Measurements from ENCODE around the gene CMTM4.
"Not testable (repeated sequence)": the region's sequence is repeated elsewhere in the genome, so short reads cannot be mapped to it uniquely, and the experiment has no call there.

The CMTM4 gene

DNA sequence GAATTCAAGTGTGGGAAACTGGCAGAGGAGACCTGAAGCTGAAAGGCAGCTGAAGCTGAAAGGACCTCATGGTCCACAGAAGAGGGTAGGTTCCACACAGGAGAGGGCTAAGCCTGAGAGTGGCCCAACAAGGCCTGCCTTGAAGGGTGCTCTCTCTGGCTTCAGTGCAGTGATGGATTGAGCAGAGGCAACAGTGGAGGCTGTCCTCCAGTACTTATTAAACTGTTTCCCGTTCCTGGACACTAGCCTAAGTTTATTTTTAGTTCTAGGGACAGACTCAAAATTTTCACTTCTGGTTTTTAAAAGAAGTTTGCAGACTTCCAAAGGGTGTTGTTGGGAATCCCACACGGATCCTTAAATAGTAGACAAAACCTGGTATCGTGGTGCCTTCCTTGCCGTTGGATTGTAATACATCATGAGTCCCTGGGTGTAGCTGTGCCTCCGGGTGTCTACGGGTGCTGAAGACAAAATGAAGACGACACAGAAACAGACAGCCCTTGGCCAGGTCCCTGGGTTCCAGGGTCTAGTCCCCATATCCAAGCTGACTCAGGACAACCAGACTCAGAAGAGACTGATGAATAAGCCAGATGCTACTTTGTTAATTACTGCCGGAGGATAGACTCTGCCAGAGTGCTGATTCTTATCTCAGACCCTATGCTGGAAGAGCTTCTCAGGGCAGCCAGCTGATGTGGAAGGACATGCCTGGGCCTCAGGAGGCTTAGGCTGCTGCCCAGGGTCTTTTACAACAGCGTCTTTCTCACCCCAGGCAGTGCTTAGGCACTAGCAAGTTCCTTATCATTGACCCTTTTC lies 7.1 kb upstream of the CMTM4 start:
- DNase-seq: peak in 1 of 2 experiments; percentile 30

DNA sequence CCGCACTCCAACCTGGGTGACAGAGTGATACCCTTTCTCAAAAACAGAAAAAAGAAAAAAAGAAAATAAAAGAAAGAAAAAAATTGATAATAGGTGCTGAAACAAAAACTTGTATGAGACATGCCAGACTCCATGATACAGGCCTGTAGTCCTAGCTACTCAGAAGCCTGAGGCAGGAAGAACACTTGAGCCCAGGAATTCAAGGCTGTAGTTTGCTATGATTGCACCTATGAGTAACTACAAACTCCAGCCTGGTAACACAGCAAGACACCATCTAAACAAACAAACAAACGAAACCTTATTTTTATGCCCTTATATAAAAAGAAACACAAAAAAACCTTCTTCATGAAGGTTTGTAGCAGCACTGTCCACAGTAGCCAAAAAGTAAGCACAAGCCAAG lies 5.0 kb upstream of the CMTM4 start:
- DNase-seq: no peak

DNA sequence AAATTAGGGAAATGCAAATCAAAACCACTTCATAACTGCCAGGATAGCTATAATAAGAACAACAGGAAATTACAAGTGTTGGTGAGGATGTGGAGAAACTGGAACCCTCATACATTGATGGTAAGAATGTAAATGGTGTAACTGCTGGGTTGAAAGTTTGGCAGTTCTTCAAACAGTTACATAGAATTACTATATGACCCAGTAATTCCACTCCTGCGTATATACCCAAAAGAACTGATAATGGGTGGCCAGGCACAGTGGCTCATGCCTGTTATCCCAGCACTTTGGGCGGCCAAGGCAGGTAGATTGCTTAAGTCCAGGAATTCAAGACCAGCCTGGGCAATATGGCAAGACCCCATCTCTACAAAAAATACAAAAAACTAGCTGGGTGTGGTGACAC lies 4.5 kb upstream of the CMTM4 start:
- DNase-seq: no peak

DNA sequence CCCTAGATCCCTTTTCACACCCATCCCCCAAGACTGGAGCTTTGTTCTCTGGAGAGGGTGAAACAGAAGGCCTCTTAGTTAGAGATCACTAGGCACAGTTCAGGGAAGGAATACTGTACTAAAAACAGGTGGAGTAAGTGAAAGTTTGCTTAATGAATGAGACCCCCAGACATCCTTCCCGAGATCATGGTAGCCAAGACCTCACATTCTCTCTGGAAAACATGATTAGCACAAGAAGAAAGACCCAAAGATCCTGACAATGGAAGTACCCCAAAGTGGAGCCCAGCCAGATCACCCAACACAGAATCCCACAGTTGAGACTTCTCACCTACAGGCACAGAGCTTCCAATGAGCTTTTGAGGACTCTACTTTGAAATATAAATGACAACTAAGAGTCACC lies 3.4 kb upstream of the CMTM4 start:
- DNase-seq: peak; percentile 10 to 22

DNA sequence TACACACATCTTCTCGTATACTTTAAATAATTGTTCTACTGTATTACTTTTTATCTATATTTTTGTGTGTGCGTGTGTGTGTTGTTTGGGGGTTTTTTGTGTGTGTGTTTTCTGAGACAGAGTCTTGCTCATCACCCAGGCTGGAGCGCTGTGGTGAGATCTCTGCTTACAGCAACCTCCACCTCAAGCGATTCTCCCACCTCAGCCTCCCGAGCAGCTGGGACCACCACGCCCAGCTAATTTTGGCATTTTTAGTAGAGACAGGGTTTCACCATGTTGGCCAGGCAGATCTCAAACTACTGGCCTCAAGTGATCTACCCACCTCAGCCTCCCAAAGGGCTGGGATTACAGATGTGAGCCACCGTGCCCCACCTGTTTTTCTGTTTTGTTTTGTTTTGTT lies 1.5 kb upstream of the CMTM4 start:
- DNase-seq: no peak

DNA sequence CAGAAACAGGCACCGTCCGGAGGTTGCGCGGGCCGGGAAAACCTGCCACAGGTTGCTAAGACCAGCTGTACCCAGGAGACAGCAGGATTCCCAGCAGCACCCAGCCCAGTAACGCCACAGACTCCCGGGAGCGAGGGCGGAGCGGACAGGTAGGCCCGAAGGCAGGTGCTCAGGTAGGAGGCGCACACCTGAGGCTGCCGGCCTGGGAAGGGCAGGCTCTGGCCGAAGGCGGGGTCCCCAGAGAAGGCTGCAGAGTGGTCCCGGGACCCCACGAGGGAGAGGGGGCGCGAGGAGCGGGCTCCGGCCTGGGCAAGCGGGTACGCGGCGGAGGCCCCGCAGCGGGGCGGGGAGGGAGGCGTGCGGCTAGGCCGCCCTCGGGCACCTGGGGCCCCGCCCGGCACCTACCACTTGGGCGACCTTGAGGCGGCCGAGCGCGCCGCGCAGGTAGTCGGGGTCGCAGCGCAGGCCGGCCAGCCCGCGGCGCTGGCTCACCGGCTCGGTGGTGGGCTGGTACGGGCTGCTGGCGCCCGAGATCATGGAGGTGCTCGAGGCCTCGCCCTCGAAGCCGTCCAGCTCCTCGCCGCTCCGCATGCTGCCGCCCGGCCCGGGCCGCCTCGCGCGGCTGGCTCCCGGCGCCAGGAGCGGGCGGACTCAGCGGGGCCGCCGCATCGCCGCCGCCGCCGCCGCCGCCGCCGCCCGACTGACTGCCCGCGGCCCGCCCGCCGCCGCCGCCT lies 441 bp downstream of the CMTM4 start:
- DNase-seq: peak in 1 of 2 experiments; percentile 40

DNA sequence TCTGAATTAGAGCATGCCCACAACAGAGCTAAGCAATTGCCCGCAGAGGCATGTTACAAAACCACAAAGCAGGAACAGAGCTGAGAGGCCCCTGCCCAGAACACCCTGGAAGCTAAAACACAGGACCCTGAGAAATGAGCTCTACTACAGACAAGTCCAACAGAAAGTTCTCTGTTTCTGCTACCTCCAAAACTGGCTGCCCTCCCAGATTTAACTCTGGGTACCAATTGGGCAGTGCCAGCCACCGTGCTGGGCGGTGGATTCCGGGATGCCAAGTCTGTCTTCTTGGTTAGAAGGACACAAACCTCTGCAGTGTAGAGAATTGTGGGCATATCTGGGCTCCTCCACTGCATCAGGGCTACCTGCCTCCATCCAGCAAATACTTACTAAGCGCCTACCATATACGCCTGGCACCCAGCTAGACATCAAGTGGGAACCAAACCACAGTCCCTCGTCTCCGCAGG lies 1.0 kb downstream of the CMTM4 start:
- no peak for DNase-seq

DNA sequence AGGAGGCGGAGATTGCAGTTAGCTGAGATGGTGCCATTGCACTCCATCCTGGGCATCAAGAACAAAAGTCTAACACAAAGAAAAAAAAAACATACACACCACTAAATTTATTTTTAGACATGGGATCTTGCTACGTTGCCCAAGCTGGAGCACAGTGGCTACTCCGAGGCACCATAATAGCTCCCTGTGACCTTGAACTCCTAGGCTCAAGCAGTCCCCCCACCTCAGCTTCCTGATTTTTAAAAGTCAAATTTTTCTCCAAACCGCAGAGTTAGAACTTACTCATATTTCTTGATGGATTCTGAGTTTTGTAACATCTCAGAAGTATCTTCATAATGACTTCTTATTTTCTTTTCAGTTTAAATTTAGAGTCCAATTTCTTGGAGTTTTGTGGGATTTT lies 3.4 kb downstream of the CMTM4 start:
- DNase-seq: no peak

DNA sequence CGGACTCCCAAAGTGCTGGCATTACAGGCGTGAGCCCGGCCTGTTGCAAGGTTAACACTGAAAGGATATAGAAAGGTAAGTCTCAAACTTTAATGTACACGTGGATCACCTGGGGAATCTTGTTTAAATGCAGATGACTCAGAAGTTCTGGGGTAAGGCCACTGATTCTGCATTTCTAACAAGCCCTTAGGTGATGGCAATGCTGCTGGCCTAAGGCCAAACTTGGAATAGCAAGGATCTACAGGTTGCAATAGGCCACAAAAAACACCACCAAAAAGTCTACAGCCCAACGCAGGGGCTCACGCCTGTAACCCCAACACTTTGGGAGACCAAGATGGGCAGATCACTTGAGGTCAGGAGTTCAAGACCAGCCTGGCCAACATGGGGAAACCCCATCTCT lies 4.2 kb downstream of the CMTM4 start:
- no peak for DNase-seq

DNA sequence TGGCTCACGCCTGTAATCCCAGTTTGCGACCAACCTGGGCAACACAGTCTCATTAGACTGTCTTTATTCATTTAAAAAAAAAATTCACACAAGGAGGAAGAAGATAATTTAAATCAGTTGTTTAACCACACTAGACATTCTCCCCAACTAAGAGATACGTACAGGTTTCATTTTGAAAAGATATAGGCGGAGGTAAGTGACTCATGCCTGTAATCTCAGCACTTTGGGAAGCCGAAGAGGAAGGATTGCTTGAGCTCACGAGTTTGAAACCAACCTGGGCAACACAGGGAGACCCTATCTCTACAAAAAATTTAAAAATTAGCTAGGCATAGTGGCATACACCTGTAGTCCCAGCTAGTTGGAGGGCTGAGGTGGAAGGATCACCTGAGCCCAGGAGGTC lies 5.3 kb downstream of the CMTM4 start:
- no peak for DNase-seq

DNA sequence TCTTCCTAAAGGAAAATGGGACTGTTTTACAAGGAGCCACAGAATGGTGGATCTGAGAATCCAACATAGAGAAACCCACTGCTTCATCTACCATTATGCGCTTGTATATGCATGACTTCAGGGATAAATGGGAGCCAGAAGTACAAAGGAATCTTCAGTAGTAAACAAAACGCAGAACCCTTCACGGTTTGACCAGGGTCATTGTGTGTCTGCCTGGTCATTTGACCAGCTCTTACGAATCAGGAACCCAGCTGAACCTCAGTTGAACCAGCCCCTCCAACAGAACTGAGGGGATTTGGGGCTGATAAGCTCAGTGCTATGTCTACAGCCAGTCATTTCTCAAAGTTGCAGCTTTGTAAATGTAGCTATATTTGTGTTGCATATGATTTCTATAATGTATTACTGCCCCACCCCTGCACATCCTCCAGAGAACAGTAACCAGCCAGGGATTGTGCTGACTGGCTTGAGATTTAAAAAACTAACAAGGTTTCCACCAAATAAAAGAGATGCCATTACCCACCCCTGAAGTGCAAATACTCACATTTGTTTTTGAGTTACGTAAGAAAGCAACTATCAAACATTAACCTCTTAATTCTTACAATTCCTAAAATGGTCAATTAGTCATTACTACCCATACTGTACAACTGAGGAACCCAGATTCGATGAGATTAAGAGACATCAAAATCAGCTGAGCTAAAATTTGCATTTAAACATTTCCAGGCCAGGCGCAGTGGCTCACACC lies 6.3 kb downstream of the CMTM4 start:
- no peak for DNase-seq

DNA sequence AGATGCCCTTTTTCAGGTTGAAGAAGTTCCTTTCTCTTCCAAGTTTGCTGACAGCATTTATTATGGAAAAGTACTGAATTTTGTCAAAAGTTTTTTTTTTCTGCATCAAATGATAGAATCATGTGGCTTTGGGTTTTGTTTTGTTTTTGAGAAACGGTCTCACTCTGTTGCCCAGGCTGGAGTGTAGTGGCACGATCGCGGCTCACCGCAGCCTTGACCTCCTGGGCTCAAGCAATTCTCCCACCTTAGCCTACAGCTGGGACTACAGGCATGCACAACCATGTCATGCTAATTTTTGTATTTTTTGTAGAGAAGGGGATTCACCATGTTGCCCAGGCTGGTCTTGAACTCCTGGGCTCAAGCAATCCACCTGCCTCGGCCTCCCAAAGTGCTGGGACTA lies 7.3 kb downstream of the CMTM4 start:
- DNase-seq: no peak

DNA sequence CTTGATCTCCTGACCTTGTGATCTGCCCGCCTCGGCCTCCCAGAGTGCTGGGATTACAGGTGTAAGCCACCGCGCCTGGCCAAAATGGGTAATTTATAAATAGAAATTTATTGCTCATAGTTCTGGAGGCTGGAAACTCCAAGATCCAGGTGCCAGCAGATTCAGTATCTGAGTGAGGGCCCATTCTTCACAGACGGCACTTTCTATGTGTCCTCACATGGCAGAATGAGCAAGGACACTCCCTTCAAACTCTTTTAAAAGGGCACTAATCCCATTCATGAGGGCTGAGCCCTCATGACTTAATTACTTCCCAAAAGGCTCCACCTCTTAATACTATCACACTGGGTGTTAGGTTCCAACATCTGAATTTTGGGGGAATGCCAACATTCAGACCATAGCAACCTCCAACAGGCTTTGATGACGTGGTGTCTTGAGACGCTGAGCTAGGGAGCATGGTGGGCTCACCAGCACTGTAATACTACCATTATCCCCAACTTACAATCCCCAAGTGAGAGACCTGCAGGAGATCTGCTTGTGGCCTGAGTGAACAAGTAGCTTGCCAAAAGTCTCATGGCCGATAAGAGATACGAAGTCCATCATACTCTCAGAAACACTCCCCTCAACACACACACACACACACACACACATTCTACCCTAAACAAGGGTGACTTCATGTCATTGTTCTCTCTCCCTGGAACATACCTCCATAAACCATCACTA lies 8.5 kb downstream of the CMTM4 start:
- no peak for DNase-seq

DNA sequence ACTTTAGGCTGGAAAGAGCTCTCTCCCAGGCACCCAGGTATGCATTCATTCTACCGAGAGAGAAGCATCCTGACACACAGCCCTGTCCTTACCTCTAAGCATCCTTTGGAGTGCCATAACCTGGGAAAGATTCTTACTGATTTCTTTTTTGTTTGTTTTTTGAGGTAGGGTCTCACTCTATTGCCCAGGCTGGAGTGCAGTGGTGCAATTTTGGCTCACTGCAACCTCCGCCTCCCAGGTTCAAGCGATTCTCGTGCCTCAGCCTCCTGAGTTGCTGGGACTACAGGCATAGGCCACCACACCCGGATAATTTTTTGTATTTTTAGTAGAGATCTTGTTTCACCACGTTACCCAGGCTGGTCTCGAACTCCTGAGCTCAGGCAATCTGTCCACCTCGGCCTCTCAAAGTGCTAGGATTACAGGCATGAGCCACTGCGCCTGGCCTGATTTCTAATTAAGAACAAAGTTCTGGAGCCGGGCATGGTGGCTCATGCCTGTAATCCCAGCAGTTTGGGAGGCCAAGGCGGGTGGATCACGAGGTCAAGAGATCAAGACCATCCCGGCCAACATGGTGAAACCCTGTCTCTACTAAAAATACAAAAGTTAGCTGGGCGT lies 10.9 kb downstream of the CMTM4 start:
- not testable (repeated sequence) for DNase-seq

DNA sequence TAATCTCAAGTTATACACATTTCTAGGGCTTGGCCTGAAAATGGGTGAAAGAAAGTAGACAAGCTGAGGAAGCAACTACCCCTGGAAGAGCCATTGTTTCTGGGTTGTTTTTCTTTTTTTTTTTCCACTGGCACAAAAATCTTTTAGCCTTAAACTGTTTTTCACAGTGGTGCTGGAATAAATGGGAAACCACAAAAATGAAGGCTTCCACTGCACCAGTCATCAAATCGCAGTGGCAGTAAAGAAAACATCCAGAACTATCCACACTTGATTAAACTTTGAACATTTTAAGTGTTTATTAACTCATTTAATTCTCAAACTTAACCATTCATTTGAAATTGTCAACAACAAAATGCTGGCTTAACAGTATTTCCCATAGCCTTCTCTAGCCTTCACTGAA lies 14.3 kb downstream of the CMTM4 start:
- DNase-seq: no peak

DNA sequence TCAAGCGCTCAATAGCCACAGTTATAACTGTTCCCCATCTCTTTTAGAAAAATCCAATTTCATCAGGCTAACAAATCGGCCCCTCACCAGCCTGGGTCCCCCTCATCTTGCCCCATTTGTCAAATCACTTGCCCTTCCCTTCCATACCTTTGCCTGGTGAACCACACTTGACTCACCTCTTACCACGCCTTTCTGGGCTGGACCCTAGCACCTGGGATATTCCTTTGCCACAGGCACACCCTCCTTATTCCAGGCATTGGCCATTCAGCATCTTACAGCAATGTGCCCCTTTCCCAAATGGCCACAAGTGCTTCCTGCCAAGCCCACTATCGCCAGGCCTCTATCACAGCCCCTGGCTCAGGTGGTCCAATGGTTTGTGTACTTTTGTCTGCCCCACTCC lies 14.9 kb downstream of the CMTM4 start:
- DNase-seq: no peak

DNA sequence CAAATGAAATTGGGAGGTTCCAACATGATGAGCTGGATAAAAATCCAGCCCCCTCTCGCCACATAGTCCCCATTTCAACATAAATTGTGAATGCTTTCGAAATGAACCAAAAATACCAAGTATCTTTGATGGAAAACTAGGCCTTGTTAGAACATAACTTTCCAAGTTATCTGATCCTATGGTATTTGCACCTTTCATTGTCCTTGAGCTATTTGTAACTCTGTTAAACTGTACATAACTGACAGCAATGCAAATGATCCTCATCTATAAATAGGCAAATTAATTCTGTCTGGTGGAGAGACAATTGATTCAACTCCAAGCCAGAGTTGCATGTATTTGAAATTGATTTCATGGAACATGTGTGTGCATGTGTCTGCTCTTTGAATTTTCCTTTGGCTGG lies 18.2 kb downstream of the CMTM4 start:
- no peak for DNase-seq

DNA sequence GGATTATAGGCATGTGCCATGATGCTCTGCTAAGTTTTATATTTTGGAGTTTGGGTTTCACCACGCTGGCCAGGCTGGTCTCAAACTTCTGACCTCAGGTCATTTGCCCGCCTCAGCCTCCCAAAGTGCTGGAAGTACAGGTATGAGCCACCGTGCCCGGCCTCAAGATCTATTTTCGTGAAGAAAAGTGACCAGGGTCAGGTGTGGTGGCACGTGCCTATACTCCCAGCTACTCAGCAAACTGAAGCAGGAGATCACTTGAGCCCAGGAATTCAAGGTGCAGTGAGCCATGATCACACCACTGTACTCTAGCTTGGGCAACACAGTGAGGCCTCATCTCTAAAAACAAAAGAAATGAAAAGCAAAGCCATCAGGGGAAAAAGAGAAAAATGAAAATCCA lies 18.7 kb downstream of the CMTM4 start:
- no peak for DNase-seq

DNA sequence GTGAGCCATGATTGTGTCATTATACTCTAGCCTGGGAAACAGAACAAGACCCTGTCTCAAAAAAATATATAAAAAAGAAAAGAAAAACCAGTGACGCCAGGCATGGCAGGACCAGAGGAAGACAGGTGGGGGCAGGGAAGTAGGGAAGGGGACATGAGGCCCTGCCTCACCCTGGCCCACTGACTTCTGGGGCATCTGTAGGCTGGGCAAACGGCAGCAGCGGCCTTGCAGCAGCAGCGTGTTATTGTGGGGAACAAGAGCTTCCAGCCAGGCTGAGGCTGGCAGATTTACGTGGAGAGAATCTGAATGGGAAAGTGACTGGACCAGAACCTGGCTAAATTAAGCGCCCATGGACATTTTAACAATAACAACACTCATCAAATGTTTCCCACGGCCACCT lies 19.4 kb downstream of the CMTM4 start:
- DNase-seq: no peak

DNA sequence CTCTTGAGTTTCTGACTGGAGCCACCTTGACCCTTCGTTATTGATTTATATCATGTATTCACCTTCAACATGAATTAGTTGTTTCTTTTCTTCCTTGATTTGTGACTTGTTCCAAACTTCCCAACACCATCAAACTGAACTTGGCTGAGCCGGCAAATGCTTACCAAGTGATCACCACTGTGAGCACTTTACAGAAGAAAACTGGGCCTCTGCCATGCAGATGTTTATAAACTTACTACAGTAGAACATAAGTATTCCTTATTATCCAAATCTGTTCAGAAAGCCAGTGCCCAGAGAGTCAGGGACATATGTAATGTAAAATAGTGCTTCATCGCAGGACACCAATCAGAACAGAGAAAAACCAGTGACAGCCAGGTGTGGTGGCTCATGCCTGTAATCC lies 19.9 kb downstream of the CMTM4 start:
- no peak for DNase-seq

DNA sequence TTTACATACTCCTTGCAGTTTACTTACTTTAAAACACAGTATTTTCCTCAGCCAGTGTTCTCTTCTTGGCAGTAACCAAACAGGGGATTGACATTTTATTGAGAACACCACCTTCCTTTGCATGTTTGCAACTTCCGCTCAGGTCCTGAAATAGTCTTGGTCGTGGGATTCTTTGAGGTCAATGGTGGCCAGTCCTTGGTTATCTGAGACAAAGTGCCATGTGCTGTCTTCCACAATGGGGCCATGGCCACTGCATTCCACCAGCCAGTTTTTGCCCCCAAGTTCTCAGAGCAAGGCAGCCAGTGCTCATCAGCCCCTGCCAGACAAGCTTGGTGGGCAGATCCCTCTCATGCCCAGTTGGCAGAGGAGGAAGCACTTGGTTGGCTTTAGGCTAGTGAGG lies 22.9 kb downstream of the CMTM4 start:
- DNase-seq: no peak

DNA sequence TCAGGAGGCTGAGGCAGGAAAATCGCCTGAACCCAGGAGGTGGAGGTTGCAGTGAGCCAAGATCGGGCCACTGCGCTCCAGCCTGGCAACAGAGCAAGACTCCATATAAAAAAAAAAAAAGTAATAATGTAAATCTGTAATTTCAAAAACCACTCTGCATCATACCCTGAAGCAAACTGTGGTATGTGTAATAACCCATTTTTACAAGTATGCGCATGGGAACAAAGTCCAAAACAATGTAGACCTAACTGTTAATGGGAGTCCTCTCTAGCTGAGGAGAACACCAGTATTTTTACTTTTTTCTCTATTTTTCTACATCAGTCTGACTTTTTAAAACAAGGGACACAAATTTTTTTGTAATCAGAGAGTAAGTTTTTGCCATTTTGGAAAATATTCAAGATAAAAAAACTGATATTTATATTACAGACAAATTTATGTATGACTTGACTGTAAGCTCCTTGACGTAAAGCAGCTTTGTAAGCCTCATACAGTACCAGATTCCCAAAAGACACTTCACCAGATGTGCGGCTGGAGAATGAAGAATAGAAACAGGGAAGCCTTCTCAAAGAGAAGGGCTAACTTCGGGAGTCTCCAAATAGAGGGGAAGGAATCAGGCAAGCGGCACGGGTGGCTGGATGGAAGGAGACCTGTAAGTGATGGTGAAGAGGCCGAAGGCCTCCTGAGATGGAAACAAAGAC lies 25.7 kb downstream of the CMTM4 start:
- DNase-seq: no peak

All from NCI-H524 (cell line).